ENCODE results near the gene UGT1A7. TPM values are rescaled to one million over a fixed set of nuclear protein-coding genes. Genes with fewer than 3 reads are reported as not detected.
"Not testable (repeated sequence)": the region's sequence is repeated elsewhere in the genome, so short reads cannot be mapped to it uniquely, and the experiment has no call there.

The UGT1A7 gene
- total and polyA plus RNA-seq, 2 donors from 2014 or later = 0.35 to 1.3 TPM

GRCh38 chr2:233746475-233747282, 65.0 kb downstream of the UGT1A7 start:
- Histone ChIP-seq H3K9me3 (ENCODE audit: control insufficient read depth in 2 of 3, insufficient read depth in 1 of 3, low read length in 3 of 3) (no peaks in the 10 kb centered on the region), H3K27me3 (ENCODE audit: control insufficient read depth, insufficient read depth, low read length) (no peaks in the 10 kb centered on the region), H3K4me3 (ENCODE audit: low read length in 3 of 3) (no peak overlapping the region), H3K27ac (ENCODE audit: low read depth in 2 of 2, low read length in 2 of 2) (no peak overlapping the region), H3K4me1 (ENCODE audit: control insufficient read depth in 2 of 3, insufficient read depth in 2 of 3, low read depth in 1 of 3, low read length in 3 of 3) (peaks cover 0 to 11% (median 3%) of the 10 kb centered on the region in 3 donors), H3K36me3 (ENCODE audit: control insufficient read depth in 2 of 3, insufficient read depth in 3 of 3, low read length in 3 of 3) (no peaks in the 10 kb centered on the region), H3K9ac (ENCODE audit: low read length in 3 of 3) (no peak overlapping the region)
- TF ChIP-seq CTCF (IDR thresholded peaks at IDR 0.05; ENCODE audit: borderline replicate concordance, extremely low read depth, insufficient read depth) = no peak
- no peak for FAIRE-seq
- no peak for DNase-seq
- intact Hi-C loops (cut with DNase I) = no loop called here

- DNase-seq = no peak
- Histone ChIP-seq H3K27ac (ENCODE audit: low read depth in 2 of 2, low read length in 2 of 2) (no peak overlapping the region), H3K4me3 (ENCODE audit: low read length in 3 of 3) (no peak overlapping the region), H3K27me3 (ENCODE audit: control insufficient read depth, insufficient read depth, low read length) (no peaks in the 10 kb centered on the region), H3K9me3 (ENCODE audit: control insufficient read depth in 2 of 3, insufficient read depth in 1 of 3, low read length in 3 of 3) (no peaks in the 10 kb centered on the region), H3K36me3 (ENCODE audit: control insufficient read depth in 2 of 3, insufficient read depth in 3 of 3, low read length in 3 of 3) (no peaks in the 10 kb centered on the region), H3K9ac (ENCODE audit: low read length in 3 of 3) (no peak overlapping the region), H3K4me1 (ENCODE audit: control insufficient read depth in 2 of 3, insufficient read depth in 2 of 3, low read depth in 1 of 3, low read length in 3 of 3) (peaks cover 0 to 8% (median 5%) of the 10 kb centered on the region in 3 donors)
- TF ChIP-seq CTCF (IDR thresholded peaks at IDR 0.05; ENCODE audit: borderline replicate concordance, extremely low read depth, insufficient read depth) = no peak
- intact Hi-C loops (cut with DNase I) = no loop called here
- no peak for FAIRE-seq
Observed at GRCh38 chr2:233747283-233747544, 65.5 kb downstream of the UGT1A7 start.

GRCh38 chr2:233750689-233751088, 69.0 kb downstream of the UGT1A7 start:
- intact Hi-C loops (cut with DNase I); H3K27me3 ChIP-seq (ENCODE audit: control insufficient read depth, insufficient read depth, low read length); DNase-seq; H3K9ac ChIP-seq (ENCODE audit: low read length in 3 of 3); H3K27ac ChIP-seq (ENCODE audit: low read depth in 2 of 2, low read length in 2 of 2); H3K36me3 ChIP-seq (ENCODE audit: control insufficient read depth in 2 of 3, insufficient read depth in 3 of 3, low read length in 3 of 3); H3K9me3 ChIP-seq (ENCODE audit: control insufficient read depth in 2 of 3, insufficient read depth in 1 of 3, low read length in 3 of 3); H3K4me3 ChIP-seq (ENCODE audit: low read length in 3 of 3); FAIRE-seq: not testable (repeated sequence)
- peaks cover 0 to 14% (median 2%) of the 10 kb centered on the region in 3 donors for H3K4me1 ChIP-seq (ENCODE audit: control insufficient read depth in 2 of 3, insufficient read depth in 2 of 3, low read depth in 1 of 3, low read length in 3 of 3)

GRCh38 chr2:233751212-233752009, 69.7 kb downstream of the UGT1A7 start:
- intact Hi-C loops (cut with DNase I); H3K27me3 ChIP-seq (ENCODE audit: control insufficient read depth, insufficient read depth, low read length); H3K4me3 ChIP-seq (ENCODE audit: low read length in 3 of 3); DNase-seq; H3K4me1 ChIP-seq (ENCODE audit: control insufficient read depth in 2 of 3, insufficient read depth in 2 of 3, low read depth in 1 of 3, low read length in 3 of 3); H3K36me3 ChIP-seq (ENCODE audit: control insufficient read depth in 2 of 3, insufficient read depth in 3 of 3, low read length in 3 of 3); H3K9ac ChIP-seq (ENCODE audit: low read length in 3 of 3); H3K27ac ChIP-seq (ENCODE audit: low read depth in 2 of 2, low read length in 2 of 2); FAIRE-seq; H3K9me3 ChIP-seq (ENCODE audit: control insufficient read depth in 2 of 3, insufficient read depth in 1 of 3, low read length in 3 of 3): not testable (repeated sequence)
